Stimulated activated CD4-positive, alpha-beta T cell treated with anti-CD3 and anti-CD28 coated beads, Interleukin-1b, Interleukin-23, amount 100 ng/mL, for 1 hour (primary cell): ENCODE results near the gene HNF1B.

ENCODE experiments used
- DNase-seq, 2 donors: peaks; one replicate each; pipeline ENCODE4 v3.0.0-alpha.2; 2020; ENCODE audit warnings: low read depth in 2 of 2

The HNF1B gene

DNA sequence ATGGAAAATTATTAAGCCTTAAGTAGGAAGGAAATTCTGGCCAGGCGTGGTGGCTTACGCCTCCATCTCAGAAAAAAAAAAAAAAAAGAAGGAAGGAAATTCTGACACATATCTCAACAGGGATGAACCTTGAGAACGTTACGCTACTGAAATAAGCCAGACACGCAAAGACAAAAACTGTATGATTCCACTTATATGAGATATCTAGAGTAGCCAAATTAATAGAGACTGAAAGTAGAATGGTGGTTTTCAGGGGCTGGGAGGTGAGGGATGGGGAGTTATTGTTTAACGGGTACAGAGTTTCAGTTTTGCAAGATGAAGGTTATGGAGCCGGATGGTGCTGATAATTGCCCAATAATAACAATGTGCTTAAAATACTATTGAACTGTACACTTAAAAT, 16.2 kb upstream of the HNF1B start:
- no peak for DNase-seq

DNA sequence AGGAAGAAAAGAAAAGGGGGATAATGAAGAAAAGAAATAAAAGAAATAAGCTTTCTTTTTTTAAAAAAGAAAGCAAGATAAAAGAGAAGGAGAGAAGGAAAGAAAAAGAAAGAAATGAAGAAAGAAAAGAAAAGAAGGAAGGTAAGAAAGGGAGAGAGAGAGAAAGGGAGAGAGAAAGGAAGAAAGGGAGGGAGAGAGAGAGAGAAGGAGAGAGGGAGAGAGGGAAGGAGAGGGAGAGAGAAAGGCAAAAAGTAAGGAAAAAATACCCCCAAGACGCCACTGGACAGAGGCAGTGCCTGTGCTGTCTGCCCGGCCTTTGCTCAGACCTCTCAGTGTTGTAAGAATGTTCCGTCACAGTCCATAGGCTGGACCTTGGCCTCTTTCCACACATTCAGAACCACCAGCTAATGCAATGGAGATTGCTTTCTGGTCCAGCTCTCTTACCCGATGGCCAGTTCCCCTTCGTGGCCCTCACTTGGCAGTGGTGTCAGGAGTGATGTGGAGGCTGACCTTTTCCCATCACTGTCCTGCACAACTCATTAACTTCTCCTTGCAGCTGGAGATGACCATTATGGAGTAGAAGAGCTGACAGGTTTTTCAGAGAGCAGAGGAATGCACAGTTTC, 14.3 kb upstream of the HNF1B start:
- no peak for DNase-seq

- no peak for DNase-seq
Measured at GRCh38 chr17:37756051-37756450, 11.2 kb upstream of the HNF1B start.

- no peak for DNase-seq
Measured at GRCh38 chr17:37755455-37755854, 10.6 kb upstream of the HNF1B start.

DNA sequence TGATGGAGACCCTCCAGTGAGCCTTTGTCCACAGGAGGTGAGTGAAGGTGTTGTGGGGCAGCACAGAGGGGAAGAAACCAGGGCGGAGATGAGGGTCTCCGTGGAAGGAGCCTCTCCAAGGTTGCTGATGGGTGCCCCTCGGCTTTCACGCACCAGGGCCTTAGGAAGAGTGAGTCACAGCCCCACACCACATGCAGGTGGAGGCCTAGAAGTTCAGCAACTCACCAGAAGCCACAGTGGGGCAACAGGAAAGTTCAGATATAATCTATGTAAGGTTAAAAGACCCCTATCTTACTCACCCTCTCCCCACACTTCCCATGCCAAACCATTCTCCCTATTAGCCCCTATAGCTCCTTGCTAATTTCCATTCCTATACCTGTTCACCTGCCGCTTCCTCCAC, 9.5 kb upstream of the HNF1B start:
- DNase-seq: no peak

GRCh38 chr17:37752482-37752881, 7.6 kb upstream of the HNF1B start:
- DNase-seq: no peak

- no peak for DNase-seq
Measured at GRCh38 chr17:37750768-37751475, 6.1 kb upstream of the HNF1B start.

DNA sequence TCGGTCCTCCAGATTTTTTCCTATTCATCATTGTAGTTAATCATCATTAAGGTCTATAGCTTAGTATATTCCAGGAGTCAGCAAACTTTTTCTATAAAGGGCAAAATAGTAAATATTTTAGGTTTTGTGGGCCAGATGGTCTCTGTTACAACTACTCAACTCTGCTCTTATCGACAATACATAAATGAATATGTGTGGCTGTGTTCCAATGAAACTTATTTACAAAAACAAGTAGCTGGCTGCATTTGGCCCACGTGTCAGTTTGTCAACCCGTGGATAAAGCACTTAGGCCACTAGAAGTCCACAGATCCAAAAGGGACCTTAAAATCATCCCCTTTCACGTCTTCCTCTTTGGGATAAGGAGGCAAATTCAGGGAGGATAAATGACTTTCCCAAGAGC, 5.4 kb upstream of the HNF1B start:
- DNase-seq: no peak

DNA sequence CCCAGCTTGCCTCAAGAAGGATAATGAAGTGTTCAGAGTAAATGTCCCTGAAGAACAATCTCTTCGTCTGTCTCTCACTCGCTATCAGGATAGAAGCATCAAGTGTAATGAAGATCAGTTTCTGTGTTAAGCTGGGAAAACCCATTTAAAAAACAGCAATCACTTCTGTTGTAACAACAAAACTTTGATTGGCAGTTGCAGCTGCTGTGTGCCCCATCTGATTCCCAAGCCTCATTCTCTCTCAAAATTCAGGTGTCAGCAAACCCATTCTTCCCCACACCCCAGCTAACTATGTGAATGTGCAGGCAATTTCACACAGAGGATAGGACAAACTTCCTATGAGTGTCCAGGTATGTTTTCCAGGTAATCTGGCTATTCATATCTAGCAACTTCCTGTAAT, 2.4 kb upstream of the HNF1B start:
- DNase-seq: no peak

DNA sequence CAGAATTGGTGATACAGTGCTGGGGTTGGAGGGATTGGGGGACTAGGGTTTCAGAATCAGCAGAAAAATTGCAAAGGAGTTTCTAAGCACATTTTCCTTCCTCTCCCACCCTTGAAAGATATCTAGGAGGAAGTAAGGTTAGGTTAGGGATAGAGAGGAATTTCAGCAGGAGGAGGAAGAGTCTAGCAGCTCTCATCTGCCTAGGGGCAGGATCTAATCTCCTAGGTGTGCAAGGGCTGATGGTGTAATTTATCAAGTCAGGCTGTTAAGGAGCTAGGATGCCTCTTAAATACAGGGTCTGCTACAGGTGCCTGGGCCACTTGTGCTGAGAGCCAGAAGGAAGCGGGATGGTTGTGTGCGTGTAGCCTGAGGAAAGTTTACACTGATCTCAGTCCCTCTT, 1.8 kb upstream of the HNF1B start:
- DNase-seq: no peak

DNA sequence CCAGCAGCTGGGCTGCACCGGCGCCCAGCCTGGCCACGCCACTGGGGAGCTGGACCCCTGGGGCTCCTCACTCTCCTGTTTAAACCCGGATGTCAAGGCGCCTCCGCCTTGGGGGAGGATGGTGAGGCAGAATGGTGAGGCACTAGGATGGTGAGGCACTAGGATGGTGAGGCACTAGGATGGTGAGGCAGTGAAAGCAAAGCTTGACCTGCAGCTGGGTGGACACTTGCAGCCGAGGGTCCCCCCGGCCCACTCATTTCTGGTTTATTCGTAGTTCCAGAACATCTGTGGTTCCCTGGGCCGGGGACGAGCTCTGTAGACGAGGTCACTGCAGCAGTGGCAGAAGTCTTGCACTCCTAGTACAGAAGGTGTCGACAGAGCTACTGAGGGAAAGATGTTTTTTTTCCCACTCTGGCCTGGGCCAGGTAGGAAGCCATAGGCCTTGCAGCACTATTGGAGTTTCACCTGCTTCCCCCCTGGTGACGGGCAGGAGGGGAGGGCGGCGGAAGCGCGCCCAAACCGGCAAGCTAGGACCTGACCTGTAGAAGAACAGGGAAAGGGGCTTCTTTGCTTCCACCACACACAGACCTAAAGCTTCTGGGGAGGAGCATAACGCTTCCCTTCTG, 1.1 kb upstream of the HNF1B start:
- DNase-seq: no peak

DNA sequence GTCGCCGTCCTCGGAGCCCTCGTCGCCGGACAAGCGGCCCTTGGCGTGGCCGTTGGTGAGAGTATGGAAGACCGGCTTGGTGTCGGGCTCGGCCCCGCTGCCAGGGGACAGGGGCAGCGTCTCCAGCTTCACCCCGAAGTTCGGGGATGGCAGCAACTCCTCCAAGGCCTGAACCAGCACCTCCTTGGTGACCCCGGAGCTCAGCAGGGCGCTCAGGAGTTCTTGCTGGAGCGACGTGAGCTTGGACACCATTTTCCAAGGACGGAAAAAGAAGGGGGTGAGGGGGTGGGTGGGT, 279 bp downstream of the HNF1B start:
- DNase-seq: no peak

DNA sequence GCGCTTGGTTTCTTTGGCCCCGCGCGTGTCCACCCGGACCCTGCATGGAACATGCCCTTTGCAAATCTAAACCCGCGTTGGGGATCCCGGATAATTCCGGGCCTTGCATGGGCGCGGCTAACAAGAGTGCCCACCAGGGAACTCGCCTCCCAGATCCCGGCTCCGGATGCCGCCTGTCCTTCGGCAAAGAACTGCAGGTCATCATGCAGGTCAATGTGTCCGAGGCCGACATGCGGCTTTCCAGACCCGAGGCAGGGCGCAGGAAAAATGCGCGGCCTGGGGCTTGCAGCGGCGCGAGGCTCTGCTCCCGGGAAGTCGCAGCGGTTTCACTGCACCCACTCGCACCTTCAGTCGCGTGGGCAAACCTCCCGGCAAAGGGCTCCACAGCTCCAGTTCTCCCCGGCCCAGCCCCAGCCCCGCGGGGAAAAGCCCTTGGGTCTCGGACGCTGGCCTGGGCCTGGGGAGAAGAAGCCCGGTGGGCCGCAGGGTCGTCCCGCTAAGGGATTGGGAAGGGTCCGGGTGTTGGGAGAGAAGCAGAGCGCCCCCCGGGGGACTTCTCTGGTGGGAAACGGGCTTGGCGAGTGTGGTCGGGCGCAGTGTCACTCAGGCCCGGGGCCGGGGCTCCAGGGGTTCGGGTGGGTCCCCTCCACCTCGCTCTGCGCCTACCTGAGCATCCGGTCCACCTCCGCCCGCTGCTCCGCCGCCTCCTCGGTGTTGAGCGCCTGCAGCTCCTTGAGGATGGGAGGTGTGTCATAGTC, 805 bp downstream of the HNF1B start:
- no peak for DNase-seq

- no peak for DNase-seq
Measured at GRCh38 chr17:37743612-37743874, 1.3 kb downstream of the HNF1B start.

- DNase-seq: no peak
Measured at GRCh38 chr17:37742762-37743611, 1.9 kb downstream of the HNF1B start.

GRCh38 chr17:37742116-37742761, 2.6 kb downstream of the HNF1B start:
- no peak for DNase-seq

- no peak for DNase-seq
Measured at GRCh38 chr17:37741341-37742115, 3.3 kb downstream of the HNF1B start.

DNA sequence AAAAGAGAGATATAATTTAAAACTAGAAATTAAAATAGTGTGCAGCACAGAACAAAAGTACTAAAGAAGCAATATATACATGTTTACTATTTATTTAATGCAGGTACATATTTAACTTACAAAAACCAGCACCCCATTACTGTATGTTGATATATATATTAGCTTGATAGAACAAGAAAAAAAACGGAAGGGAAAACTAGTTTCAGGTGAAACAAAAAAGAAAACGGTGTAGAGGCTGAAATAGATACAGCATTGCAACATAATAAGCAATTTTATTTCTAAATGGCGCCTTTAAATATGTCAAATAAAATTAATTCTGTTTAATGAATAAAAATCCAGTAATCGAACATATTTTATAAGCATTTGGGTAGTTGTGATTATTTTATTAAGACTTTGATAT, 3.9 kb downstream of the HNF1B start:
- DNase-seq: no peak

DNA sequence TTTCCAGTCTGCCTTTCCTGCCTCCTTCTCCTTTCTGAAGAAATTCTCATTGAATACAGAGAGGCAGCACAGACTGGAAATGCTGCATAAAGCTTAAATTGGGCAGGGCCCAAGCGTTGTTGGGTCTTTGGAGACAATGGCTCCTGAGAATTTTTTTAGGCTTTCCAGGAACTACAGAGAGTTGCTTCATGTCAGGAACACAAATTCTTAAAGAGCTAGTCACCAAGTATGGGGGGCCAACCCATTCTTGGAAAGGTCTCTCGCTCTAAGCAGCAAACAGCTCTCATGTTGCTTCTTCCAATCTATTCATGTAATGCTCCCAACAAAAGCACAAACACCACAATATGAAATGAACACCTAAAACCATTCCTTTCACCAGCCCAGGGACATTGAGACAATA, 6.9 kb downstream of the HNF1B start:
- no peak for DNase-seq

DNA sequence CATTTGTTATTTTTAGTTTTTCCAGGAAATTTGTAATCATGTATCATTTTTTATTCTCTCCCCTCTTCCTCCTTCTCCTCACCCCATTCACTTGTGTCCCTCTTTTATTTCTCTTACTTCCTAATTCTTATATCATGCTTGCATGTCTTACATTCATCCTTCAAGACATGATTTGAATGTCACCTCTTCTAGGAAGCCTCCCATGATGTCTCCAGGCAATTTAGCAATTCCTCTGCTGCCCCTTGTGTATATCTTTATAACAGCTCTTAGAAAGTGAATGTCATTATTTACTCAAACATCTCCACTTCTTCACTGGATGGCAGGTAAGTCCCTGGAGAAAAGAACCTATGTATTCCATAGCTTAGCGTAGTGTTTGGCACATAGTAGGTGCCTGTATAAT, 7.8 kb downstream of the HNF1B start:
- DNase-seq: no peak

DNA sequence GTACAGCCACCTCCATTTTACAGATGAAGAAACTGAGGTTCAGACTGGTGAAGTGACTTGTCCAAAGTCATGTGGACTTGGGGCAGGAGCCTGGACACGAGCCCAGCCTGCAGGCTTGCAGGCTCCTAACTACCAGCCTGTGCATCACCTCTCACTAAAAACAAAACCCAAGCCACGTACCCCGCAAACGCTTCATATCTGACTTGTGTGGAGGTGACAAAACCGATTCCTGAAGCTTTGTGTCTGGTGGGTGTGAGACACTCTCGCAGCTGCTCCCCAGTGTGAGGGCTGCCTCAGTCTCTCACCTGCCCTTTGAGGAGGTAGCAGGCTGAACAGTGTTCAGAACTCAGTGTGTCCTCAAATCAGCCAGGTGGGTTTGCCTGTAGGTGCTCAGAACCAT, 8.4 kb downstream of the HNF1B start:
- DNase-seq: no peak
